GM06990 (cell line): ENCODE measurements around the gene TAP2.
A peak's percentile ranks its signal among the peaks of the same experiment; 100 is the strongest.

Experiments used
- DNase-seq: peaks from one replicate; pipeline ENCODE4 v3.0.0-alpha.2; 2011; ENCODE audit not compliant: insufficient read length; ENCODE audit errors: extremely low read depth
- H3K27me3 ChIP-seq: replicated peaks from 2 replicates; pipeline ENCODE4 v1.6.0; 2011; ENCODE audit warnings: low read length; ENCODE audit not compliant: control insufficient read depth, insufficient read depth
- H3K36me3 ChIP-seq: 2 replicates; pipeline ENCODE4 v1.5.1; 2011; ENCODE audit warnings: low read length; ENCODE audit not compliant: control insufficient read depth, insufficient read depth
- H3K4me3 ChIP-seq: replicated peaks from 2 replicates; pipeline ENCODE4 v1.5.1; 2011; ENCODE audit warnings: low read depth, mild to moderate bottlenecking, control low read depth, low read length
- CTCF ChIP-seq: IDR thresholded peaks from 2 replicates; pipeline ENCODE4 v1.5.1; 2011; ENCODE audit warnings: low read length, control low read depth, mild to moderate bottlenecking, inconsistent platforms; ENCODE audit not compliant: insufficient read depth, poor library complexity, severe bottlenecking

Gene TAP2

DNA sequence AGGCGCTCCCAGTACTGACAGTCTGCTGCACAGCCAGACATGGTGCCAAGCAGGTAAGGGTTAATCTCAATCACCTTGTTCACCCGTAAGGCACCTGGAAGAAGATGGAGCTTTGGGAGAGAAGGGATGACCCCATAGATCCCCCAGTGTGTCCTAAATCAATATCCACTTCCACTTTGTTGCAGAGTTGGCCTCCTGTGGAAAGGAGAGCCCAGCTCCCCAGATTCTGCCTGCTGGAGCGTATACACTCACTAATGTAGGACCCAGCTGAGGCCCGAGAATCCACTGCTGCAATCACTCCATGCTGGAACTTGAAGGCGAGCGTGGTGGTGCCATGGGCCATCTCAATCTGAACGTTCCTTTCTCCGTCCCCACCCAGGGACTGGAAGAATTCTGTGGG, 4.2 kb upstream of the TAP2 start:
- H3K4me3 ChIP-seq: peak overlapping the region; percentile 81
- DNase-seq: no peak
- H3K27me3 ChIP-seq: no peaks in the 10 kb centered on the region
- peaks cover 17% of the 10 kb centered on the region for H3K36me3 ChIP-seq
- no peak for TF ChIP-seq CTCF

- Histone ChIP-seq H3K36me3 (peaks cover 12% of the 10 kb centered on the region), H3K27me3 (no peaks in the 10 kb centered on the region), H3K4me3 (peak overlapping the region; percentile 81)
- TF ChIP-seq CTCF: no peak
- DNase-seq: no peak
Observed at GRCh38 chr6:32842021-32842650, 3.6 kb upstream of the TAP2 start.

DNA sequence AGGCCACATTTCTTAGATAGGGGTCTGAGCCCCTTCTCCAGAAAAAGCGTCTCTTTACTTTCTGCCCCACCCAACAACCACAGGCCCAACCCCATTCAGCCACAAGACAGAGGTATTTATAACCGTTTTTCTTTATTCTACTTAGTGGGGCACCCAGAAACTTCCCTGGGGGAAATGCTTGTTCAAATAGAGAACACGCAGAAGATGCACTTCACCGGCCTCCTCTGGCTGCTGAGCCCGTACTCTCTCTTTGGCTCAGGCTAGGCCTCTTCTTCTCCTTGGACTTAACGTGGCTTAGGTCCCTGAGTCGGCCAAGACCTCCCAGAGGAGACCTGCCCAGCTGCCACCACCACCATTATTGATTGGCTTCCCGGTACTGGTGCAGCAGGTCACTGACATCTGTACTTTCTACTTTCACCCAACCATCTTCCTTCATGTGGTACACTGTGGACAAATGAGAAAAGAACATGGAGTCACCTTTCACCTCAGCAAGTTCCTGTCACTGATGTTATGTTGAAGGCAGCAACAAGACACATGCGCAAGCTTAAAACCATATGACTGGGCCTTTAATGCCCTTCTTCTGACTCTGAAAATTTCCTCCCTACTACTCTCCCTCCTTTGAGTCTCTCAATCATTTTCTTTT, 2.2 kb upstream of the TAP2 start:
- Histone ChIP-seq H3K4me3 (no peak overlapping the region), H3K27me3 (no peaks in the 10 kb centered on the region), H3K36me3 (peaks cover 7% of the 10 kb centered on the region)
- no peak for TF ChIP-seq CTCF
- DNase-seq: peak; percentile 65

DNA sequence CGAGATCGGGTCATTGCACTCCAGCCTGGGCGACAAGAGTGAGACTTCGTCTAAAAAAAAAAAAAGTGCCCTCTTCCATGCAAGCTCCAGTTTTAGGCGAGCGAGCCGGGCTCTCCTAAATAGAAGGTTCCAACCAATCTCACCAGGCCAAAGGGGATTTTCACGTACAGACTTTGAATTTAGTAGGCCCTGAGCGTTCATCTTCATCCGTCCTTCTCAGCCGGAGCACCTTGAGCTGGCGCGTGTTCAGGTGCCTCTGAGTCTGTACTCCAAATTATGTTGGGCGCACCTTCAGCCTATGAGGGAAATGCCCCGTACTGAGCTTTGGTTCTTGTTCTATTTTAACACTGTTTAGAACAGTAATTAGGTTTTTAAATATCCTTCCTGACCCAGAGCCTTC, 817 bp upstream of the TAP2 start:
- no peak for DNase-seq
- no peak for TF ChIP-seq CTCF
- Histone ChIP-seq H3K36me3 (peaks cover 9% of the 10 kb centered on the region), H3K27me3 (no peaks in the 10 kb centered on the region), H3K4me3 (no peak overlapping the region)

GRCh38 chr6:32837651-32838113, 857 bp downstream of the TAP2 start:
- H3K4me3 ChIP-seq: peak overlapping the region; percentile 87
- H3K27me3 ChIP-seq: no peaks in the 10 kb centered on the region
- no peak for DNase-seq
- H3K36me3 ChIP-seq: peaks cover 11% of the 10 kb centered on the region
- no peak for TF ChIP-seq CTCF
